ENCODE data around the gene PLPP3.

The PLPP3 gene

DNA sequence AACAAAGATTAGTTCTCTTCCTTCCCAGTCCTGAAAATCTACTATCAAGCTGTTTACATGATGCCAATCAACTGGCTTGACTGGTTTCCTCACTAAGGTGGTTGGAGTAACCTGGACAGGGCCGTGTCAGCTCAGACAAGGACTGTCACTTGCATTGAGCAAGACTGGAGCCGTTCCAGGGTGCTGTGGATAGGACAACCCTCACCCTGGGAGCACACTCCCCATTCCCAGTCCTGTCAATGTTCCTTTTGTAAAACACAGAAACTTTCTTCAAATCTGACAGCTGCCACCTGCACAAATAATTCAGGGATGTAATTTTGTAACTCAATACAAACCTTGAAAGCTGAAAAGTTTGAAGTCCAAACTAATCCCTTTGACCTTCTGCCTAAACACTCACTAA, 31.4 kb downstream of the PLPP3 start:
- DNase-seq (ENCODE audit: low spot score), result no peak

DNA sequence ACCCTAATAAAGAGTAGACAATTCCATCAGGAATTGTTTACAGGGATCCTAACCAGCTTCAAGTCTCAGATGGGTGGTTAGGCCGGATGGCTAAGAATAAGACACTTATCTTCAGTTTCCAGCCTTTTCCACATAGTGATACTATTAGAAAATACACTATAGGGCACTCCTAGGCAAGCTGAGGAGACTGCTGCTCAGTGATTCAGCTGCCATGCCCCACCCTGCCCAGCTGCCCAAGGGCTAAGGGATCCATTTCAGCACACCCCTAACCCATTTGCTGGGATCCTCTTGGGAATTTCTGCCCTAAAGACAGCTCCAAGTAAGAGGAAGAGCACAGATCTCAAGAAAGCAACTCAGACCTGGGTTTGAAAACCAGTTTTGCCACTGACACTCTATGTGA, 31.9 kb downstream of the PLPP3 start:
- DNase-seq (ENCODE audit: low spot score), result no peak

DNA sequence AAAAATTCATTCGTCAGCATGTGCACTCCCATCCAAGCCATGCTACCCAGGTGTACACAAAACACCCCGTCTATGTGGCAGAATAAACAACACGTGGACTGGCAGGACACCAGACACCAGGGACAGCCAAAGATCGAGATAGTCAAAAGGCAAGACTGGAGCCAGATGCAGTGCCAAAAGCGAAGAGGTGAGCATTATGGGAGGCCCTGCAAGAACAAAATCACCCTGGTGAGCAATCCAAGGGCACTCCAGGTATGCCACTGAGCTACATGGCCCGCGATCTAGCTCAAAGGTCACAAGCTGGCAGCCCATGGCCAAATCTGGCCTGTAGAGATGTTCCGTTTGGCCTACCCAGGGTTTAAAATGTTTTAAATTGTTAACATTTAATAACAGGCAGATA, 33.7 kb downstream of the PLPP3 start:
- DNase-seq (ENCODE audit: low spot score), result no peak

- DNase-seq (ENCODE audit: low spot score), result no peak
These were observed 35.4 kb downstream of the PLPP3 start for GRCh38 chr1:56543783-56544612.

GRCh38 chr1:56542651-56543050, 36.7 kb downstream of the PLPP3 start:
- DNase-seq (ENCODE audit: low spot score), result no peak

DNA sequence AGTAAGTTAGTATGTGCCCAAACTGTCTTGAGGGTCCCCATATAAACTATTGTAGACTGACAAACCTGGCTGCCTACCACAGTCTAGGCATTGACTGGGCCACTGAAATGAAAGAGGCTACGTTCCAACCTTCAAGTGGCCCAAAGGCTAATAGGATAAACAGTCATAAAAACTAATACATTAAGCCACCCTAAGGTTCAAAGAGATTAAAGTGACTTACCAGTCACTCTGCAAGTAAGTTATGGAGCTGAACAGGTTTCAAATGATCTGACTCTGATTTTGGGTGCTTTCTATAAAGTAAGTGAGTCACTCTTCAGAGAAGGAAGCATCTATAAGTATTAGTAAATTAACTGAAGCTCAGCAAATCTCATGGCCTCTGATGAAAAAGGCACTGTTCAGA, 38.0 kb downstream of the PLPP3 start:
- DNase-seq (ENCODE audit: low spot score), result no peak

DNA sequence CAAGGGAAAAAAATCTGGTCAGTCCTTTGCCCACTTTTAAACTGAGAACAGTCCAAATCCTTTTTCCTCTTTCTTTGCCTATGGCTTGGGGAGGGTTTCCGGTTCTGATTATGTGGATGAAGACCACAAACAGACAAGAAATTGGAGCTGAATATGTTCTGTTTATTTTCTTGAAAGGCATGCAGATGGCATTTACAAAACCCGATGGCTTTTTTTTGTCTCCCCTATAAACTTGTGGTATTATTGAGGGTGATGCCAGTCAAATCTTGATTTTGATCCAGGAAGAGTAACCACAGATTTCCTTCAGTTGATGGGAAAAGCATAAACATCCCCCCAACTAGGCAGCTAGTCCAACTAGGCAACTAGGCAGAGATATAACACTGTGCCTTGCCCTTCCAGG, 38.9 kb downstream of the PLPP3 start:
- DNase-seq (ENCODE audit: low spot score), result no peak

DNA sequence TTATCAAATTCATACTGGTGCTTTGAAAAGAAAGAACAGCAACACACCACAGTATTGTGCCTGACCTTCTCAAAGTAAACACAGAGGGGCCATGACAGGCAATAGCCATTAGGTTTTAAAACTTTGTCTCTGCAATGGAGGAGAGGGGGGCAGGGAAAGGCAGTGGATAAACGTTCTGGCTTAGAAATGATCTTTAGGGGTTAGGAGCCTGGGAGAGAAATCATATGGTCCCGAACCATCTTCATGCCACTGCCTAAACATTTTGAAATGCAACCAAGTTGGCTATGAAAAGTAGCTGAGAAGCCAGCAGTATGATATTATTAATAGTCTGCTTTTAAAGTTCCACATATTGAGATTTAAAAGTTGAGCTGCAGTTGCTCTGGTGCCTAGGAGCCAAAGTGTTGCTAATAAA, 39.8 kb downstream of the PLPP3 start:
- no peak for DNase-seq (ENCODE audit: low spot score)

- no peak for DNase-seq (ENCODE audit: low spot score)
These were observed 40.8 kb downstream of the PLPP3 start for GRCh38 chr1:56538532-56538931.

GRCh38 chr1:56537660-56538059, 41.7 kb downstream of the PLPP3 start:
- no peak for DNase-seq (ENCODE audit: low spot score)

GRCh38 chr1:56535939-56536338, 43.4 kb downstream of the PLPP3 start:
- DNase-seq (ENCODE audit: low spot score), result no peak

DNA sequence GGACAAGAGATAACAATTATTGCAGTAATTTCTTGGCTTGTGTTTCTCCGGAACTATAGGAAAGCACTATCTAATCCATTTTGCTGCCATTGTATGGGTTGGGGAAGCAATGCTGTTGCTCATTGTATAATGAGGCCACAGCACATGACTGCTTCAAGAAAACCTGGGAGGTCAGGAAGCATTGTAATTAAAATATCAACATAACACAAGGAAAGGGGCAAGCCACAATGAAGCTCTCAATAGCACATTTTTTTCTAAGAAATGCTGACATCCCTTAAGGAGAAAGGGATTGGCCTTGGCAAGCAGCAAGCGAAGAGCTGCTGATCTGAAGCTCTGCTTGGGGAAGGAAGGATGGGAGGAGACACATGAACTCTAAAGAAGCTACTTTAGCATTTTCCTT, 44.0 kb downstream of the PLPP3 start:
- no peak for DNase-seq (ENCODE audit: low spot score)

DNA sequence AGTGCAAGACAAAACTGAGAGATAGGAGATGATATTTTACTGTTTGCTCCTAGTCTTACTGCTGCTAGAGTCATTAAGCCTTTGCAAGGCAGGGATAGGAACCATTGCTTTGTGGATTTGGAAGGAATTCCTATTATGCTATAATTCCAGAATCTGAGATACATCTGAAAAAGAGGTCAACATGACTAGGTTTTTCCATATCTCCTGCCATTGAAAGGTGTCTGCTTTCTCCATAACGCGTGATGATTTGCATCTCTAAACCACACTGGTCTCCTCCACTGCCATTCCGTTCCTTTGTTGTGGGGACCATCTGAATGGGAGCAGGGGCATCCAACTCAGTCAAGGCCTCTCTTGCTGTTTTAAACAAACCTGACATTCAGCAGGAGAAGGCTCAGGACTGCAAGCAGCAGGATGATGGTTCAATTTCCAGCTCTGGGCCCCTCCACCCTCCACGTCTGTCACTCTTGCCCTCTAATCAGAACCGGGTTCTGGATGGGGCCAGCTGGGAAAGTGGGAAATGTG, 45.2 kb downstream of the PLPP3 start:
- DNase-seq (ENCODE audit: low spot score), result no peak

DNA sequence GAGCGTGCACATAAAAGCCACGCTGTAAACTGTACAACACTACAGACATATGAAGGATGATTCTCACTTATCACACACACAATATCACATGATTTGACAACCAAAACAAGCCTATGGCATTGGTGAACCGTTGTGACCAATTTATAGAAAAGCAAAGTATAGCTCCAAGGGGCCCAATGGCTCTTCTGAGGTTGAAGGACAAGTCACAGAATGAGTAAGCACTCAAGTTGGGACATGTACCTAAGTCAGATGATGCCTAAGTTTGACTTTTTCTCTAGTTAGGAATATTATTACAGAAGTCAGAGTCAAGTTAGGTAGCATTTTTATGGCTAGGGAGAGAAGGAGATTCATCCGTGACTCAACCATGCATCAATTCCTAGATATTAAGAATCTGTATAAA, 45.7 kb downstream of the PLPP3 start:
- no peak for DNase-seq (ENCODE audit: low spot score)

- no peak for DNase-seq (ENCODE audit: low spot score)
These were observed 46.2 kb downstream of the PLPP3 start for GRCh38 chr1:56533197-56533596.

DNA sequence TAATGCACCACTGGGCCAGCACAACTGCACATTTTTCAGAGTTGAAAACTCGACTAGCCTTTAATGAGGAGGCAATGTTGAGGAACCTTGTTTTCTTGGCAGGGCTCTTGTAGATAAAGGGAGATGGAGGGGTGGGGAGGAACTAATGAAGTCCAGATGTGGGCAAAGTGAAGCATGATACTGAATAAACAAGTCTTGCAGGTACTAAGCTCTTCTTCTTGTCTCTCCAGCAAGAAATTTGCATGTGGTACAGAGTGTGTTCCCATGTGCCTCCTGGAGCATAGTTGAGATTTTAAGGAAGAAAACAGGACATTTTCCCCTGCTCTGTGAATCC, 47.0 kb downstream of the PLPP3 start:
- no peak for DNase-seq (ENCODE audit: low spot score)

DNA sequence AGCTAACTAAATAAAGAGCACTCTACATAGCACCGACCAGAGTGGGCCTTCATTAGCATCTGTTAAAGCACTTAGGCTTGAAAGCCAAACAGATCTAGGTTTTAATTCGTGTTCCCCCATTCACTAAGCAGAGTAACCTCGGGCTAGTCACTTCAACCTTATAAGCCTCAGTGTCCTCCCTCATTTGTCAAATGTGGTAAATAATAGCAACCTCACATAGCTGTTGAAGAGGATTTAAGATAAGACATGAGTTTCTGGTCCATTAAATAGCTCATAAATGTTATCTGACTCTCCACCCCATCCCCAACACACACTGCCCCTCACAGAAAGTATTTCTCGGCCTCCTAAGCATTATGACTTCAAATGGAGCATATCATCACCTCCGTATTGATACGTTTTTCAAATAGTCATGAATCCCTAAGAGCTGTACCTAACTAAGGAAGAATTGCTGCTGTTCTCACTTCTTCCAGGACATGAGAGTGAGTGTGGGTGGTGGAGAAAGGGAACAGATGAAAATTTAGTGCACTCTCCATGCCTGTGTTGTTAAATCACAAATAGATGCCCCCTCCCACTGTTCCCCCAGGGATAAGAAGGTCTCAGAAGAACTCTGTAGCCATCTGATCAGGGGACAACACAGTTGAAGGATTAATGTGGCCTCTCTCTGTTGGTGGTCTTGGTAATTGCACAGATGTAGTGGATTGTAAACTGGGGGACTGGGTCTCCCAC, 47.6 kb downstream of the PLPP3 start:
- no peak for DNase-seq (ENCODE audit: low spot score)

GRCh38 chr1:56529801-56530200, 49.6 kb downstream of the PLPP3 start:
- no peak for DNase-seq (ENCODE audit: low spot score)

GRCh38 chr1:56527548-56528302, 51.6 kb downstream of the PLPP3 start:
- DNase-seq (ENCODE audit: low spot score), result no peak

- DNase-seq (ENCODE audit: low spot score), result no peak
These were observed 52.7 kb downstream of the PLPP3 start for GRCh38 chr1:56526571-56527174.

- no peak for DNase-seq (ENCODE audit: low spot score)
These were observed 53.8 kb downstream of the PLPP3 start for GRCh38 chr1:56525489-56526041.

- no peak for DNase-seq (ENCODE audit: low spot score)
These were observed 55.1 kb downstream of the PLPP3 start for GRCh38 chr1:56524263-56524662.

Measured in CD4-positive, alpha-beta T cell treated with Interleukin-2 at 100 ng/mL for 4 hours (primary cell).